CD1c-positive myeloid dendritic cell (primary cell): ENCODE measurements around the gene IPO13.
A peak's percentile ranks its signal among the peaks of the same experiment; 100 is the strongest.

ENCODE experiments used
- DNase-seq: peaks from one replicate; pipeline ENCODE4 v3.0.0-alpha.2; 2016; ENCODE audit errors: extremely low spot score

IPO13 gene

DNA sequence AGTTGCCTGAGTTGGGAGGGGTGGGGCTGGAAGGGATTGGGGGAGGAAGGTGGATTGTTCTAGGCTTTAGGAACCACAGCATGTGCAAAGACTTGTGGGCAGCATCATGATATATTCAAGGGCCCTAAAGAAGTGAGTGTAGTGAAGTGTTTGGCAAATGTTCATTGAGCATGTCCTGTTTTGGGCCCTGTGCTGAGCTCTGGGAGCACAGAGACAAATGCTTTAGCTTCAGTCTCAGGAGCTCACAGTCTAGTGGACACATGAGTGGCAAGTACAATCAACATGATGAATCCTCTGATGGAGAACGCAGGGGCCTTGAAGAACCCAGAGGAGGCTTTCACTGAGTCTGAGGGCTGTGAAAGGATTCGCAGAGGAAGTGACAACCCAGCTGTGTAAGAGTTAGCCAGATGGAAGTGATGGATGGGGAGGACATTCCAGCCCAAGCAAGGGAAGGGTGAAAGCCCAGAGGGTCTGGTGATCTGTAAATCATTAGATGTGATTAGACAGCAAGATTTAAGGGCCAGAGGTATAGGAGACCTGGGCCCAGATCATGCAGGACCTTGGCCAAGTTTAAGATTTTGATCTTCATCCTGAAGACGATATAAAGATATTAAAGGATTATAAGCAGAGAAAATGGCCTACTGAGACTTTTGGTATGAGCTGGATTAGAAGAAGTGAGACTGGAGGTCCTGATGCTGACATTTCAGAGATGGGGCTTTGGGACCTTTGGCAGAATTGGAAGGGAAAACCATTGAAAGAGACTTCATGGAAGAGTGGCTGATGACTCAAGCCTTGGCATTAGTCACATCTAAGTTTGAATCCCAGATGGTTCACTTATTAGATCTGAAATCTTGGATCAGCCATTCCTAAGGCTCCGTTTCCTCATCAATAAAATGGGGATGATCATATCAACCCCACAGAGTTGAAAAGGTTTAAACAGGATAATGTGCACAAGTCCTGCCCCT, 4.6 kb downstream of the IPO13 start:
- DNase-seq, result no peak

DNA sequence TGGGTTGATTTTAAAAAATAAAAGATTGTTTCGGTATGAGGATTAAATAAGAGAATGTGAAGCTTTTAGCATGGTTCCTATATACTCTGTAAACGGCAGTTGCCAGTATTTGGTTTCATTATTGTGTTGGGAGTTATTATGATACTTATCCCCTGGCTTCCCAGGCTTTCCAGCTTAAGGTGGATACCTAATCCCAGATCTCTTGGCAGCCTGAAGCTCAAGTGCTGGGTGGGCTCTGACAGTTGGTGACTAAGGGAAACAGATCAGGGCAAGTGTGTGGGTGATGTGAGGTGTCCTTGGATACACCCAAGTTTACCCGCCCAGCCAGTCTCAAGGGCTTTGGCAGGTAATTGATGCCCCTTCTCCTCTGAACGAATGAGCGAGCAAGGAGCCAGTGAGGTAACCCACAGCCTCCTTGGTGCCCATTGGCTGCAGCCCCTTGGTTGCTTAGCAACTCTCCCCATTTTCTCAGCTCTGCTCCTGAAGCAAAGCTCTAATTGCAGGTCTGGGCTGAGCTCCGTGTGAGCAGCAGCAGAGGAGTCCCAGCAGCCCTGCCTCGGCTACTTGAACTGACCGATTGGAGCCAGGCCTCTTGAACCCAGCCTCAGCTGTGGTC, 6.1 kb downstream of the IPO13 start:
- no peak for DNase-seq

DNA sequence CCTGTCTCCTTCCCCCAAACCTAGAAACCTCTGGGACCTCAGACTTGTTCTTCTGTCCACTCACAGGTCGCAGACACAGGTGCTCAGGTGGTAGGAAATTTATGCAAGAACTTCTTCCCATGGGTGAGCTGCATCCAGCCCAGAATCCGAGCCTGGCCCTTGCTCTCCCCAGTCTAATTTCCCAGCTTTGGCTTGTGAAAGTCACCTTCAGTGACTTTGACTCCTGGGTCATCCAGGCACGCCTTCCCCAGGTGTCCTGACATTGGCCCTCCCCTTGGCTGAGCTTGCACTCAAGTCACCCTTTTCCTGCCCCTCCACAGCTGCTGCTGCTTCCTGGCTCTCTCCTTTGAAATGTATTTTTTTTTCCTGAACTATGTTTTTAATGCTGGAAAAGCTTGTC, 6.6 kb downstream of the IPO13 start:
- DNase-seq, result no peak

DNA sequence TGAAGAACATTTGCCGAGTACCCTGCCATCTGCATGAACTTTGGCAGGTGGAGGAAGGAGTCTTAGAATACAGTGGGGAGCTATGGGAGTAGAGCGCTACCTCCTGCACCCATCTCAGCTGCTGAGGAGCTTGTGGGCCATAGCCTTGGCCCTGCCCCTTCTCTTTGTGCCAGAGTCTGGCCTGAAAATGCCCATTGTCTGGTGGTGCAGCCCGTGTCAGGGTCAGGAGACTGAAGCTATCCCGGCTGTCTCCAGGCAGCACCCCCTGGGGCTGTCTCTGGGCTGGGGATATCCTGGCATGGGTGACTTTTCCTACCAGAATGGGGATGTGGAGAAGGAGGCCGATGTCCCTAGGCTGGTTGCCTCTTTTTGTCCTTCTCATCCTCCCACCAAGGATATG, 7.3 kb downstream of the IPO13 start:
- DNase-seq, result no peak

DNA sequence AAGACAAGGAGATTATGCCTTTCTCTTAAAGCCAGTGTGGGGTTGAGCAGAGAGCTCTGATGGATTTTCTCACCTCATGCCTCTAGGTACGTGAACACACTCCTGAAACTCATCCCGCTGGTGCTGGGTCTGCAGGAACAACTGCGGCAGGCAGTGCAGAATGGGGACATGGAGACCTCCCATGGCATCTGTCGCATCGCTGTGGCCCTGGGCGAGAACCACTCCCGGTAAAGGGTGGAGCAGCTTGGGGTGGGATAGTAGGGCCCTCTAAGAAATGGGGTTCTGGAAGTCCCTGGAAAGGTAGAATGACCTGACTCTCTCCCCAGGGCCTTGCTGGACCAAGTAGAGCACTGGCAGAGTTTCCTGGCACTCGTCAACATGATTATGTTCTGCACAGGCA, 9.5 kb downstream of the IPO13 start:
- DNase-seq, result no peak

DNA sequence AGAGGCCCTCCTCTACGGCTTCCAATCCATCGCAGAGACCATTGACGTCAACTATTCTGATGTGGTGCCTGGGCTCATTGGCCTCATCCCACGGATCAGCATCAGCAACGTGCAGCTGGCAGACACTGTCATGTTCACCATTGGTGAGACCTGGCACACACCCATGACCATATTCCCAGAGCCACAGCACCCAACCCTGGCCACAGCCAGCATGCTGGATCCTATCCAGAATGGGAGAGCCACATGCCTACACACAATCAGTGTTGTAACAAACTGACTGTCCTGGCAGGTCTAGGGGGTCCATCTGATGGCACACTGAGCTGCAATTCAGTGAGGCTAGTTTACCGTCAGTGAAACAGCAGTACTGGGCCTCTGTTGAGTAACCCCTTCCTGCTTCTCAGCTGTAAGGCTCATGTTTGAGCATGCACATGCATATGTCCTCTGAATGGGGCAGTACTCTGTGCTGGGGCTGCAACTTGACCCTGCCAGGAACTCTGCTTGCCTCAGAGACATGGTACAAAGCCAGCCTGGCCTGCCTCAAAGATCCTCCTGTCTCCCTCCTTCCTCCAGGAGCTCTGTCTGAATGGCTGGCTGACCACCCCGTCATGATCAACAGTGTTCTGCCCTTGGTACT, 10.8 kb downstream of the IPO13 start:
- no peak for DNase-seq

DNA sequence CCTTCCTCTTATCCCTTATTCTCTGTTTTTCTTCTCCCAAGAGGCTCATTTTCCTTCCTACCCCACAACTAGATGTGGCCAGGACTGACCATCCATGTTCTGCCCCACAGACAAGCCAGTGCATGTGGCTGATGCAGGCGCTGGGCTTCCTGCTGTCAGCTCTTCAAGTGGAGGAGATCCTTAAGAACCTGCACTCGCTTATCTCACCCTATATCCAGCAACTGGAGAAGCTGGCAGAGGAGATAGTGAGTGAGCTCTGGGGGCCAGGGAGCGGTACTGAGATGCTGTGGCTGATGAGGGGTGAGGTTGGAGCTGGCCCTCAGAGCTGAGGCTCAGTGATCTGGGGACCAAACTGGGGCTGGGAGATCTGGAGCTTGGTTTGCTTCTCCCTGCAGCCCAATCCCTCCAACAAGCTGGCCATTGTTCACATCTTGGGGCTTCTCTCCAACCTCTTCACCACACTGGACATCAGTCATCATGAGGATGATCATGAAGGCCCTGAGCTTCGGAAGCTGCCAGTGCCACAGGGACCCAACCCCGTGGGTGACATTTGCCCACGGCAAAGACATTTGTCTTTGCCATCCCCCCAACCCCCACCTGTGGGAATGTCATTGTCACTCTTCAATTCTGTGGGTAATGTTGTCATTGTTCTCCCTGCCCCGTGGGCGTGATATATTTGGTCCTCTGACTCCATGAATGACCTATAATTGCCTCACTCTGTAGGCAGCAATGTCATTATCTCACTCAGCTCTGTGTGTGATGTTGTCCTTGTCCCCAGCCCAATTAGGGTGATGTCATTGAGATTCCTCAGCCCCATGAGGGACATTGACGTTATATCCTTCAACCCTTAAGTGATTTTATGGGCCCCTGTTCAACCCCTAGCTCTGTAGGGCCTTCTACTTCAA, 11.9 kb downstream of the IPO13 start:
- DNase-seq, result no peak

DNA sequence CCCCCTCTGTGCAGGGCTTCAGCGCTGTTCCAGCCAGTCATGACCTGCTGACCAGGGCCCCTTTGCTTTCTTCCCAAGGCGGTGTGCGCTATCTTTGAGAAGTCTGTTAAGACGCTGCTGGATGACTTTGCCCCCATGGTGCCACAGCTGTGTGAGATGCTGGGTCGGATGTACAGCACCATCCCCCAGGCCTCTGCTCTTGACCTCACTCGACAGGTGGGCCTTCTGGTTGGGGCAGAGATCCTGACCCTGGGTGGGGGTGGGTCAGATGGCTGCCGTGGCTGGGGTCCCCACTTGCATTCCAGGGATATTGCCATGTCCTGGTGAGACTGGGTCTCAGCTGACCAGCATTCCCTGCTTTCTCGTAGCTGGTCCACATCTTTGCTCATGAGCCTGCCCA, 14.0 kb downstream of the IPO13 start:
- DNase-seq, result no peak

DNA sequence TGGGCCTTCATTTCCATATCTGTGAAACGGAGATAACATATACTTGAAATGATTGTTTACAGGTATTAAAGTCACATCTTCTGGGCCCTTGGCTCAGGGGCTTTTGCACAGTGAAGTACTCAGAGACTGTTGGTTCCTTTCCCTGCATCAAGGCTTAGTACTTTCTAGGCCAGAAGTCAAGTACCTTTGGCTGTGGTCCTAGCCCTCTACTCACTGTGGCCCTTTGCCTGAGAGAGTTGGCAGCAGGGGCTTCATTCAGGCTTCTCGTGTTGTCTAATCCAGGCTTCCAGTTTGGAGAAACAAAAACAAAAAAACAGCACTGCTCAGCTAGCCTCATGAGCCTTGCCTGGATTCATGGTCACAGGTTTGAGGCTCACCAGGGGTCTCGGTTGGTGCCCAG, 14.9 kb downstream of the IPO13 start:
- no peak for DNase-seq

DNA sequence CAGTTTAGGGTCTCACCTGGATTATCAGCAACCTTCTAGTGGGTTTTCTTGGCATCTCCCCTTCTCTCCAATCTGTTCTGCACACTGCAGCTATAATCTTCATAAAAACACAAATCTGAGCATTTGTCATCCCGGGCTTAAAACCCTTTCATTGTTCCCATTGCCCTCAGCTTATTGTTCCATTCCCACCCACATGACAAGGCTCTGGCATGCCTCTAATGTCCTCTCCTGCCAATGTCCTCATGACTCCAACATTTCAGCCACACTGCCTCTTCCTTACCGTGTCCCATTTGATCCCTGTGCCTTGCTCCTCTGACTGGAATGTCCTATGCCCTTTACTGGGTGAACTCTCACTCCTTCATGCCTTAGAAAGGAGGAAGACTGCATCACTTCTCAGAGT, 15.6 kb downstream of the IPO13 start:
- no peak for DNase-seq

DNA sequence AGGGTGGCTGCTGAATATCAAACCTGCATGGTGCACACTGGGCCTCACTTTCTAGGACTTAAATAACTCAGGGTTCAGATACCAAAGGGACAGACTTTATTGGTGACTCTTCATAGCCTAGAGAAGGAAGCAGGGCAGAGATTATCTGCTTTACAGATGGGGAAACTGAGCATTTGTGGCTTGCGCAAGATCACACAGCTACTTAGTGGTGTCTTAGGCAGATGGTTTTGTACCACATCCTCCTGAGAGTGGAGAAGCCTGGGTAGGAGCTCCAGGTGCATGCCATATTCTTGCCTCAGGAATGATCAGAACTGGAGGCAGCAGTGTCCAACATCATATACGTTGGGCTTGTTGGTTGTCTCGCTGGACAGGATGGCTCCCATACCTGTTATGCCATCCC, 16.3 kb downstream of the IPO13 start:
- DNase-seq, result no peak

DNA sequence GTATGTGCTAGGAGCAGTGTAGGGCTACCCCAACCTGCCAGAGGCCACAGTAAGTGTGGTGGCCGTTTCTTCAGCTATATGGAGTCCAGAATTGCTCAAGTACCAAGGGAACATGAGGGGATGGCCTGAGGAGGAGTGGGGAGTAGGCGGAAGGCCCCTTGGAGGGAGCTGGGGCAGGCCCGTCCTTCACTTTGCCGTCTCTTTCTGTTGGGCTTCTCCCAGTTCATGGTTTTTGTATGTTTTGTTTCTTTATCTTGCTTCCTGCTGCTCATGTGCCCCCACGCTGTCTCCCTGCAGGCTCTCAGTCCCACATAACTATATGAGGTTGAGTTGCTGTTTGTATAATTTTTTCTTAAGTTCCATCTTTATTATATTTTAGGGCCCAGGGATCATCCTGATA, 17.1 kb downstream of the IPO13 start:
- DNase-seq, result no peak

DNA sequence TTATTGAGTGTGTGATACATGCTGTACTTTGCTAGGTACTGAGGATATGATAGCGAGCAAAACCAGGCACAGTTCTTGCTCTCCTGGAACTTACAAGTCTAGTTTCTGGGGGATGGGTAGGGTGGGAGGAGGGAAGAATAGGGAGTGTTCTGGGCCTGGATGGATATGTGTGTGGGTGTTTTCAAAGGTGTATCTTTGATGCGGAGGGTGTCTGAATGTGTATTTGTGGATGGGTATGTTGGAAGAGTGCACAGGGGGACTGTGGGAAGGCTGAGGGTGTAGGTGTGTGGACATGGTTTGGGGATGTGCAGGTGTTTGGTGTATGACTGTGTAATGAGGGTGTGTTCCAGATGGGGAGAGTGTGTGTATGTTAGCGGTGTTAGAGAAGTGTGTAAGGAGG, 18.6 kb downstream of the IPO13 start:
- no peak for DNase-seq

DNA sequence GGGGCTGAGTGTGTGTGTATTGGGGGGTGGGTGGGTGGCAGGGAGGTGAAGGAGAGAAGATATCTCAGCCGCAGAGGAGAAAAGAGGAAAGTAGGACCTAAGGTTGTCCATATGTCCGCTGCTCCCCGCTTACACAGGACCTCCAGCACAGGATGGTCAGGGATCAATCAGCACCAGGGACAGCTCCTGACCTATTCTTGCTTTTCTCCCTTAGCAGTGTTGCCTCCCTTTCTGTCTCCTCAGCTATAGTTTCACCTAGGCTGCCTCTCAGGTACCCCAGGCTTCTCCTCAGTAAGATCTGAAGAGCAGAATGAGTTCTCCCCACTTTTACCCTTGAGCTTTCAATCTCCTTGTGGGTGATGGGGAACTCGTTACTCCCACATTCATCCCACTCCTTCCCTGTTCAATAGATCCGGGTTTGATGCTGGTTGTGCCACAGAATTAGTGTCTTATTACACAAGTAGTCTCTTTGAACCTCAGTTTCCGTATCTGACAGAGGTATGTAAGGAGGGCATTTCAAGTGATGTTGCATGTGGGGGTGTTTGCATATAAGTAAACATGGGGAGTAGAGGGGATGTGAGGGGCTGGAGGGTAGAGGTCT, 21.7 kb downstream of the IPO13 start:
- no peak for DNase-seq

DNA sequence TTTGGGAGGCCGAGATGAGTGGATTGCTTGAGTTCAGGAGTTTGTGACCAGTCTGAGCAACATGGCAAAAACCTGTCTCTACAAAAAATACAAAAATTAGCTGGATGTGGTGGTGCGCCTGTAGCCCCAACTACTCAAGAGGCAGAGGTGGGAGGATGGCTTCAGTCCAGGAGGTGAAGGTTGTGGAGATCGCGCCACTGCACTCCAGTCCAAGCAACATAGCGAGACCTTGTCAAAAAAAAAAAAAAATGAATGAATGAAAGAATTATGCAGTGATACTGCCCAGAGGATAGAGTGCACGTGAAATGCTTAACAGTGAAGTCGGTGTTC, 22.6 kb downstream of the IPO13 start:
- no peak for DNase-seq

DNA sequence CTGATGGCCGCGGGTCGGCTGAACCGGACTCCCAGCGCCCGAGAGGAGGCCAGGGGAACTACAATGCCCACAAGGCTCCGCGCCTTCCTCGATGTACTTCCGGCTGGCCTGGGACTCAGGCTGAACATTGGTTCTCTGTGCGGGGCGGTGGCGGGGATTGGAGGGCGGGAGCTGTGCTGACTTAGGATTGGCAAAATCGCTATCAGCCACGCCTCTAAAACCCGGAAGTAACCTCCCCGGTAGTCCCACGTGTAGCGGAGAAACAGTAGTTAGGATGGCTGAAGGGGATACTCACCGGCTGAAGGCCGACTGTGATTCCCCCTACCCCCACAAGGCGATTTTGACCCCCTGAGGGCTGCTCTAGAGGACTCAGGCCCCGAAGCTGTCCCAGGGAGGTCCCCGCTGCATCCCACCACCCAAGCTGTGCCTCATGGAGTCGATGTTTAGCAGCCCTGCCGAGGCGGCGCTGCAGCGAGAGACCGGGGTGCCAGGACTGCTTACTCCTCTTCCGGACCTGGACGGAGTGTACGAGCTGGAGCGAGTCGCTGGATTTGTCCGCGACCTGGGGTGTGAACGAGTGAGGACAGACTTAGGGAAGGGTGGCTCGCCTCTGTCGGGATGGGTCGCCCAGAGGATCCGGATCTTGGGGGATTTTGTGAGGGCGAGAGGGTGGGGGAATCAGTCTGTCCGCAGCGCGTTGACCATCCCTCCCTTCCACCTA, 23.2 kb downstream of the IPO13 start, which contains the start of gene DPH2:
TSS of gene DPH2 (plus strand) at position 265 of the 721 bp plus-strand sequence. CDS start at position 431, 166 bp downstream.
- peak; percentile 98 for DNase-seq

DNA sequence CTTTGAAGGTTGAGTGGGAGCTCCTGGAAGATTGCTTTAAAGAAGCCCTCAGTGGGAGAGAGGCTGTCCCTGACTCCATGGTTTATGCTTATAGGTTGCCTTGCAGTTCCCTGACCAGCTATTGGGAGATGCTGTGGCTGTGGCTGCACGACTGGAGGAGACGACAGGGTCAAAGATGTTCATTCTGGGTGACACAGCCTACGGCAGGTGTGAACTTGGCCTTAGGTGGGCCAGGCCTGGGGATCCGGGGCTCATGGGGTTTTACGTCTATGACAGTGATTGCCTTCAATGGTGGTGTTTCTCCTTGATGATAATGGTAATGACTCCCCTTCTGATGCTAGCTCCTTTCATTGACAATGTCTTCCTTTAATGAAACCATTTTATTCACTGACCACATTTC, 23.8 kb downstream of the IPO13 start:
- DNase-seq, result no peak

DNA sequence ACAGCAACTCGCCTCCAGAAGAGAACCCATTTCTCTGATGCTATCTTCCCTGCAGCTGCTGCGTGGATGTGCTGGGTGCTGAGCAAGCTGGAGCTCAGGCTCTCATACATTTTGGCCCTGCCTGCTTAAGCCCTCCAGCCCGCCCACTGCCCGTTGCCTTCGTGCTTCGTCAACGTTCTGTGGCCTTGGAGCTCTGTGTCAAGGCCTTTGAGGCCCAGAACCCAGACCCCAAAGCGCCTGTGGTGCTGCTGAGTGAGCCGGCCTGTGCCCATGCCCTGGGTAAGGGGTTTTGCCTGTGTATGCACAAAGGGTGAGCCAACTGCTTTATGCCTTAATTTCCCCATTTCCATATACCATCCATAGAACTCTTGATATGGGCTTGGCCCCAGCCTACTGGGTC, 24.2 kb downstream of the IPO13 start:
- DNase-seq, result no peak

DNA sequence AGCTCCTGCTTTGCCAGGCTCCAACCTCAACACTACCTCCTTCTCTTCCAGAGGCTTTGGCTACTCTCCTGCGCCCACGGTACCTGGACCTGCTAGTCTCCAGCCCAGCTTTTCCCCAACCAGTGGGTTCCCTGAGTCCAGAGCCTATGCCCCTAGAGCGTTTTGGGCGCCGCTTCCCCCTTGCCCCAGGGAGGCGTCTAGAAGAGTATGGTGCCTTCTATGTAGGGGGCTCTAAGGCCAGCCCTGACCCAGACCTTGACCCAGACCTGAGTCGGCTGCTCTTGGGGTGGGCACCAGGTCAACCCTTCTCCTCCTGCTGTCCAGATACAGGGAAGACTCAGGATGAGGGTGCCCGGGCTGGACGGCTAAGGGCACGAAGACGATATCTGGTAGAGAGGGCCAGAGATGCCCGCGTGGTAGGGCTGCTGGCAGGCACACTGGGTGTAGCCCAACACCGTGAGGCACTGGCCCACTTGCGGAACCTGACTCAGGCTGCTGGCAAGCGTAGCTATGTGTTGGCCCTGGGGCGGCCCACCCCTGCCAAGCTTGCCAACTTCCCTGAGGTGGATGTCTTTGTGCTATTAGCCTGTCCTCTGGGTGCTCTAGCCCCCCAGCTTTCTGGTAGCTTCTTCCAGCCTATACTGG, 24.7 kb downstream of the IPO13 start:
- DNase-seq, result no peak

DNA sequence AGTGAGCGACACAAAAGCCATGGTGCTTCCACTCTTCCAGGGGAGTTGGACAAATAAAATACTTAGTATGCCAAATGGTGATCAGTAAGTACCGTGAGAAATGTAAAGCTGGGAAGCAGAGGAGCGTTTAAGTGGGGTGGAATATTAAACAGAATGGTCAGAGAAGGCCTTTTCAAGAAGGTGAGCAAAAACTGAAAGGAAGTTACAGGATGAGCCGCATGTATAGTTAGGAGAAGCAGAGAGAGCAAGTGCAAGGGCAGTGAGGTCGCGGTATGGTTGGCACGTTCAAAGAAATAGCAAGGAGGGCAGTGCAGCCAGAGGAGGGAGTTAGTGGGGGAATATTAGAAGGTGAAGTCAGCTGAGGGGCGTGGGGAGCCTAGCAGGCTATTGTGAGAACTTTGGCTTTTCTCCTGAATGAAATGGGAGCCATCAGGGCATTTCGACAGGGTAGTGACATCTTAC, 27.3 kb downstream of the IPO13 start:
- peak; percentile 15 for DNase-seq
